Muscle layer of colon (tissue), 2 donors: ENCODE data around the gene KCNE1.
A peak's percentile ranks its signal among the peaks of the same experiment; 100 is the strongest.

ENCODE experiments used
- H3K27ac ChIP-seq: one replicate; pipeline ENCODE4 v1.7.0; 2013; ENCODE audit warnings: low read depth, mild to moderate bottlenecking, low read length, moderate library complexity
- H3K27me3 ChIP-seq, 2 donors: one replicate each; pipeline ENCODE4 v1.7.0; 2013; ENCODE audit warnings: low read length in 2 of 2, mild to moderate bottlenecking in 2 of 2; ENCODE audit not compliant: insufficient read depth in 2 of 2, control insufficient read depth in 1 of 2
- H3K36me3 ChIP-seq: one replicate; pipeline ENCODE4 v1.7.0; 2013; ENCODE audit warnings: mild to moderate bottlenecking, low read length; ENCODE audit not compliant: insufficient read depth
- H3K4me1 ChIP-seq: one replicate; pipeline ENCODE4 v1.7.0; 2013; ENCODE audit warnings: mild to moderate bottlenecking, low read length; ENCODE audit not compliant: insufficient read depth
- H3K4me3 ChIP-seq, 2 donors: one replicate each; pipeline ENCODE4 v1.7.0; 2013; ENCODE audit warnings: low read length in 2 of 2, low read depth in 1 of 2, mild to moderate bottlenecking in 1 of 2, moderate library complexity in 1 of 2
- H3K9ac ChIP-seq: one replicate; pipeline ENCODE4 v1.7.0; 2013; ENCODE audit warnings: low read length
- H3K9me3 ChIP-seq: one replicate; pipeline ENCODE4 v1.7.0; 2013; ENCODE audit warnings: mild to moderate bottlenecking, low read length
- donor health status: abdominal sarcoma.
- donor health status: Adenocarcinoma of cecum.

The KCNE1 gene

DNA sequence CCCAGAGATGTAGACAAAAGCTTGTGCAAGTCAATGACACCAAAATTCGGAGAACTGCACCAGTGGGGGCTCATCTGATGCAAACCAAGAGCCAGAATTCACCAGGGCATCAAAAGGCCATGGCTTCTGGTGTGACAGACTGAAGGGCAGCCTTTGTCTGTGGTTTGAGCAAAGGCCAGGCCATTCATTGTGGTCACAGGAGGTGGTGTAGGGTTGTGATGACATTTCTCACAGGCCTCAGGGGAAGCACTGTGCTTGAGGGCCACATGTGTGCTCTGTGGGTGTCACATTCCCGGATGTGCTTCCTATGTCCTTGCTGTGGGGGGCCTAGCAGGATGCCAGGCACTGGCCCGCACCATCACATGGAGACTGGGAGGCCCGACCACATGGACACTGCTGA lies 22.5 kb upstream of the KCNE1 start:
- Histone ChIP-seq H3K4me1 (no peaks in the 10 kb centered on the region), H3K36me3 (no peaks in the 10 kb centered on the region), H3K9ac (no peak overlapping the region), H3K9me3 (no peaks in the 10 kb centered on the region), H3K27ac (no peak overlapping the region), H3K4me3 (no peak overlapping the region), H3K27me3 (no peaks in the 10 kb centered on the region)

DNA sequence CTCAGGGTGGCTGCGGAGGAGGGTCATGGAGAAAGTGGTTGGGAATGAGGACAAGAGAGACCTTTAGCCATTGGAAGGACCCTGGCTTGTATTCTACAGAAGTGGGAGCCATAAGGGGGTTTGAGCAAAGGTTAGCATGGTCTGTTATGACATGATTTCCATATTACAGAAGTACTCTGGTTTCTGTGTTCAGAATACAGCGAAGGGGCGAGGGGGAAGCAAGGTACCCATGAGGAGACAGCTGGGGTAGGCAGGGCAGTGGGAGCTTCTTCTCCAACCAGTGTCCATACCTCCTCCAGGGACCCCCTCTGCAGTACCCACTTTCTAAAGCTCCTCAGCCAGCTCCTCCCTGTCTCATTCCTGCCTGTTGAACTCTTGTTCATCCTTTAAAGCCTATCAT lies 21.9 kb upstream of the KCNE1 start:
- no peak overlapping the region for H3K27ac ChIP-seq
- H3K27me3 ChIP-seq: no peaks in the 10 kb centered on the region
- H3K4me3 ChIP-seq: no peak overlapping the region
- H3K4me1 ChIP-seq: no peaks in the 10 kb centered on the region
- H3K9me3 ChIP-seq: no peaks in the 10 kb centered on the region
- no peak overlapping the region for H3K9ac ChIP-seq
- H3K36me3 ChIP-seq: no peaks in the 10 kb centered on the region

DNA sequence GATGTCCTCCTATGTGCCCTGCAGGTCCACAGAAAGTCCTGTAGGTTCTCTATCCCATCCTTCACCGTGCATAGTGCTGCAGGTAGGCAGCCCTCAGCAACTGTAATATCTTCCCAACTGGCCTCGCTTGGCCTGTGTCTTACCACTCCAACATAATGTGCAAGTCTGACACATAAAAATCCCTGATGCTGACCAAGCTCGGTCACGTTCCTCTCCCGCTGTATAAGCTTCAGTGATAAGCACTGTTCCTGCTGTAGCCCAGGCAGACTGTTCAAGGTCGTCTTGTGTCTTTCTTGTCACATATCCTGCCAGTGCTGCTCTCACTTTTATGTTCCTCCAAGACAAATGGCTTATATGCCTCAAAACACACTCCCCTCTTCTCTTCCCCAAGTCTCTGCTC lies 19.4 kb upstream of the KCNE1 start:
- Histone ChIP-seq H3K27ac (no peak overlapping the region), H3K4me3 (no peak overlapping the region), H3K9me3 (no peaks in the 10 kb centered on the region), H3K9ac (no peak overlapping the region), H3K27me3 (no peaks in the 10 kb centered on the region), H3K4me1 (peaks cover 6% of the 10 kb centered on the region), H3K36me3 (no peaks in the 10 kb centered on the region)

DNA sequence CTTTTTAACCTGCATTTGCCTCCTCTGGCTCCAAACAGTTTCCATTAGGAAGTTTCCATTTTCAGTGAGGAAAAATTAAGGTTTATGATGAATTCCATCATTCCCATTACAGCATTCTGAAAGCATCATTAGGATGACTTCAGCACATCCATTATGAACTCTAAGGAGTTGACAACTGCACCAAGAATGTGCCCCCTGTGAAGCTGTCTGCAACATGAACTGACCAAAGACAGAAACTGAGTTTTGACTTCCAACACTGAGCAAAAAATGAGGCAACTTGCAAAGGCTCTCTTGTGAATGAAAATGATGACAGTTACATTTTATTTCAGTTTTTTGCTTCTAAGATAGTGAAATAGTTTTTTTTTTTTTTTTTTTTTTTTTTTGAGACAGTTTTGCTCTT lies 18.3 kb upstream of the KCNE1 start:
- H3K36me3 ChIP-seq: no peaks in the 10 kb centered on the region
- no peaks in the 10 kb centered on the region for H3K9me3 ChIP-seq
- no peaks in the 10 kb centered on the region for H3K27me3 ChIP-seq
- peaks cover 6% of the 10 kb centered on the region for H3K4me1 ChIP-seq
- no peak overlapping the region for H3K9ac ChIP-seq
- H3K27ac ChIP-seq: no peak overlapping the region
- H3K4me3 ChIP-seq: no peak overlapping the region

DNA sequence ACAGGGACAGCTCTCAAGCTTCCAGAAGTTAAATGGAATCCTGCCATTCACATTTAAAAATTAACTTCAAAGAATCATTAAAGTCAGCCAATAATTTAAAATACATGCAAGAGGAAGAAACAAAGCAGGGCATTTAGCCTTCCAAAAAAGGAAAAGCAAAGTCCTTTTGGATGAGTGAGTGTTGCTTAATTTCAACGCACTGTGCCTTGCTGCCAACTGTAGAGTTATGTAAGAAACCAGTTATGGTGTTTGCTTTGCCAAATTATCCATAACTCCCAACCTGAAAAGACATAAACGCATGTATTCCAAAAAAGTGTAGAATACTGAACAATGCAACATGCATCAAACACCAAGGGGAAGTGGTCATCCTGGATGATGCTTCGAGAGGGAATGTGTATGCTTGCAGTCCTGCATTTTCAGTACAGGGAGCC lies 16.1 kb upstream of the KCNE1 start:
- Histone ChIP-seq H3K27ac (peak overlapping the region; percentile 31), H3K27me3 (no peaks in the 10 kb centered on the region), H3K36me3 (no peaks in the 10 kb centered on the region), H3K9ac (no peak overlapping the region), H3K9me3 (no peaks in the 10 kb centered on the region), H3K4me3 (no peak overlapping the region), H3K4me1 (peaks cover 21% of the 10 kb centered on the region)

DNA sequence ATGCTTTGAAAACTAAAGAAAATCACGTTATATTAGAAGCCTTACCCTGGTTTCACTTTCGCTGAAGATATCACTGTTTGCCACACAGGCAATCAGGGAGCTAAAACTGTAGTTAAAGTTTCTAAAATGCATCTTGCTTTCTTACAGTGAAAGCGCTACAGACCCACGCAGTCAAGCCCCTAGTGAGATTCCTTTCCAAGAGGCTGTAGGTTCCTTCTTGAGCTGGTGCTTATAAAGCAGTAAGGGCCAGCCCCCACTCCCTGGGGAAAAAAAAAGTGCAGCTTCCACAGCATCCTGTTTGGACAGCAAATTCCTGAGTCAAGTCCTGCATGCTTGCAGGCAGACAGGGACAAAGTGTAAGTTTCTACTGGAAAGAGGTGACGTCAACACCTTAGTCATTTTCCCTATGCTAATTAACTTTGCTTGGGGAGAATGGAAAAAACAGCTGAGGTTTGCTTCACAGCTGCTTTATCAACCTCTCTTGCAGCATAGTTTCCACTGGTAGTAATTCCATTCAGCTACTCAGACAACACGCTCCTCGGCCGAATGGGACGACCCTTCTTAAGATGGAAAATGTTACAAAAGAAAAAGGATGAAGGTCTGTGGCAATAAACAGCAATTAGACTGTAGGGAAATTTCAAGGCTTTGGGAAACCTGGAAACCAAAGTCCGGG lies 14.7 kb upstream of the KCNE1 start:
- peak overlapping the region; percentile 22 to 64 for H3K4me3 ChIP-seq
- peak overlapping the region; percentile 77 for H3K27ac ChIP-seq
- peaks cover 29% of the 10 kb centered on the region for H3K4me1 ChIP-seq
- no peaks in the 10 kb centered on the region for H3K27me3 ChIP-seq
- peaks cover 7% of the 10 kb centered on the region for H3K36me3 ChIP-seq
- H3K9me3 ChIP-seq: no peaks in the 10 kb centered on the region
- peak overlapping the region; percentile 77 for H3K9ac ChIP-seq

DNA sequence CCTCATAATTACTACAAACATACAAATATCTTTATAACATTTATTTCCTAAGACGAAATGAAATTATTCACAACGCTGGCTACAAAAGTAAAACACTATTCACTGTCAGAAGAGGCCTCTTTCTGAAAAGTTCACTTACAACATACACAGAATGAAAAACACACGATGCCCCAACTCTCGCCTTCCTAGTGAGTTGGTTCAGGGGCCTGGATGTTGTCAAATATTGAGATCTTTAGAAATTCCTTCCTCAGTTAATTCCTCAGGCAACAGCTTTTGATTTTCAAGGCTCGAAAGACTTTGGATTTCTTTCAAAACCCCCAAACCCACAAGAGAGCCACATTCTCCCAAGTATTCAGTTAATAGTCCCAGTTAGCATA lies 14.2 kb upstream of the KCNE1 start:
- H3K4me3 ChIP-seq: peak overlapping the region; percentile 22 to 64
- H3K9me3 ChIP-seq: no peaks in the 10 kb centered on the region
- H3K36me3 ChIP-seq: peaks cover 12% of the 10 kb centered on the region
- peaks cover 29% of the 10 kb centered on the region for H3K4me1 ChIP-seq
- peak overlapping the region; percentile 77 for H3K9ac ChIP-seq
- no peaks in the 10 kb centered on the region for H3K27me3 ChIP-seq
- H3K27ac ChIP-seq: peak overlapping the region; percentile 77

DNA sequence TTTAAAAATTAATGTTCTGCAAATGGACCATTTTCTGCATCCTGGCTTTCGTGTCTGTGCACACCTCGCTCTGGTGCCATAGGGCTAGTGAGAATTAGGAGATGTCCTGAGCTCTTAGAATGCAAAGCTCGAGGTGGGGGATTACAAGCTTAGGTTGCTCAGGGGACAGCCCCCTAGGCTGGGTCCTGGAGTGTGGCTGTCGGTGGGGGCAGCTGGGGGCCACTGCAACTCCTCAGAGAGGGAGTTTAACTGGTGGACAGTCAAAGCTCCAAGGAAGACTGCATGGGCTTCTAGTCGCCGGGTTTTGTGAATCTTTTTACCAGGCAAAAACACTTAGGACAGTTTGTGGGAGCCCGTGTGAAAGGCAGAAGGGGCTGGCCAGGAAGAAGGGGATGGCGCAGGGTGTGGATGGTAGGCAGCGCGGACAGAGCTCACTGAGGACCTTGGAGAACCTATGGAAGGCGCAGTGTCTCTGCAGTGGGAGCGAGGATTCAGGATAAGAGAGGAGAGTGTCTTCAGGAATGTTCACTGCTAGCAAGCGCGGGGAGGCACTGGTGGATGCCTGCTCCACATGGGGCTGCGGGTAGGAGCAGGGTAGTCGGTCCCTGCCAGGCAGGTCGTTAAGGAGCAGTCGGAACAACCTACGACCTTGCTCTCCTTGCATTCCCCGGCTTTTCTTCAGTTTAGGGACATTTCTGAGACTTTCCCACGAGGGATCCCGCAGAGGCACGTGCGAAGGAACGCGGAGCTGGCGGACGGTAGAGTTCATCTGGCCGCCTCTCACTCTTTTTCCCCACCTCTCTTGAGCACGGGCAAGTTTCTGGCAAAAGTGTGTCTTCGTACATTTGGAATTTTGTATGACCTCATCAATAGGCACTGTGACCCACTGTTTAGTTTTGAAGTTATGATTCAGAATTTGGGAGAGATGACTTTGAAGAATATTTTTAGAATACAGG lies 12.9 kb upstream of the KCNE1 start:
- H3K9me3 ChIP-seq: no peaks in the 10 kb centered on the region
- peak overlapping the region; percentile 39 to 64 for H3K4me3 ChIP-seq
- H3K27ac ChIP-seq: peak overlapping the region; percentile 69
- H3K4me1 ChIP-seq: peaks cover 29% of the 10 kb centered on the region
- peaks cover 25% of the 10 kb centered on the region for H3K36me3 ChIP-seq
- no peaks in the 10 kb centered on the region for H3K27me3 ChIP-seq
- peak overlapping the region; percentile 77 for H3K9ac ChIP-seq

DNA sequence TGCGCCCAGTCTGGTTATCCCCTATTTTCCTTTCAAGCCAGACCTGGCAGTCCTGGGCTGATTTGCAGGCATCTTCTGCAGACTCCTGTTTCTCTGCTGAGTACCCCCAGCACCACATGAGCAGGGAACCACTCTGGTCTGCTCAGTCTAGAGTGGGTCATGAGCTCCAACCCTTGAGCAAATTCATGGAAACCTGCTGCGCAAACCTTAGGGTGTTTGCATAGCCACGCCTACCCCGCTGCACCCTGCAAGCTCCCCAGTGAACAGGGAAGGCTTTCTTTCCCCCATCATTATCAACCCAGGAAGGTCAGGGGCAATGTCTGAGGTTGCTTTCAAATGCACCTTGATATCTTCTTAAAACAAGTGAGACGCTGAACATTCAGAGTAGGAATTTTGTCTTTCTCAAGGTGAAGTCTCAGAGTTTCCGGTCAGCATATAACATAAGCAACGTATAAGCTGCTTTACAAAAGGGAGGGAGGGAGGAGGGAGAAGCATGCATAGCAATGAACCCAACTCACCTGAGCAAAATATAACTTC lies 11.1 kb upstream of the KCNE1 start:
- Histone ChIP-seq H3K27me3 (no peaks in the 10 kb centered on the region), H3K9ac (no peak overlapping the region), H3K36me3 (peaks cover 38% of the 10 kb centered on the region), H3K9me3 (no peaks in the 10 kb centered on the region), H3K4me3 (no peak overlapping the region), H3K27ac (no peak overlapping the region), H3K4me1 (peaks cover 29% of the 10 kb centered on the region)

DNA sequence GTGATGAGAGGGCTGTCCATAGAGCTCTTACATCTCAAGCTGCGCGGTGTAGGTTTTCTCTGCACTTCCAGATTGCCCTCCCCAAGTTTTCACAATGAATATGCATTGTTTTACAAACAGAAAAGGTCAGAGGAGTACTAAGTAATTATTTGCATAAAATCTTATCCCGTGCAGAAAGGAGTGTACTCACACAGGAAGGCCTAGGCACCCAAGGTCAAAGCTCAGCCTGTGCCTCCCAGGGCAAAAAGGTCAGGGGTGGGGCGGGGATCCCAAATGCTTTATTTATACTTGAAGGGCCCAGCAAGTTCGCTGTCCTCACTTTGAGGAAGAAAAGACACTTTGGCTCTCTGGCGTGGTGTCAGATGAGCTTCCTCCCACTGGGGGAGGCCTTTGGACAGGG lies 10.3 kb upstream of the KCNE1 start:
- H3K4me1 ChIP-seq: peaks cover 25% of the 10 kb centered on the region
- no peak overlapping the region for H3K4me3 ChIP-seq
- H3K27me3 ChIP-seq: no peaks in the 10 kb centered on the region
- H3K9ac ChIP-seq: no peak overlapping the region
- H3K36me3 ChIP-seq: peaks cover 46% of the 10 kb centered on the region
- no peaks in the 10 kb centered on the region for H3K9me3 ChIP-seq
- H3K27ac ChIP-seq: no peak overlapping the region

DNA sequence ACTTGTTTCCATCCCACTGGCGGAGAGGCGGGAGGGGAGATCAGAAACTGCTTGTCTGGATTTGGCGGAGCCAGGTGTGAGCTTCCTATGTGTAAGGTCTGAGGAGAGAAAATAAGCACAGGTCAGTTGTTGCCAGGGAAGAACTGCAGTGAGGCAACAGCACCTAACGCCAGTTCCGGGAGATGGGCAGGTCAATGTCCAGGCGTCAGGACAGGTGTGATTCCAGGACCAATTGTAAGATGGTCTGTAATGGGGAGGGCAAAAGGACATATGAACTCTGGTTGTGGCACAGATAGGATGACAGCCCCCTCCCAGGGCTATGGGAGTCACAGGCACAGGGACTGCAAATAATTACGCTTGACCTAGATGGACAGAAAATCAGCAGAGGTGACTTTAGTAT lies 9.6 kb upstream of the KCNE1 start:
- H3K4me1 ChIP-seq: peaks cover 22% of the 10 kb centered on the region
- H3K9ac ChIP-seq: no peak overlapping the region
- no peaks in the 10 kb centered on the region for H3K9me3 ChIP-seq
- H3K27ac ChIP-seq: no peak overlapping the region
- H3K27me3 ChIP-seq: no peaks in the 10 kb centered on the region
- peaks cover 54% of the 10 kb centered on the region for H3K36me3 ChIP-seq
- no peak overlapping the region for H3K4me3 ChIP-seq
